Fibroblast of mammary gland (primary cell): ENCODE measurements around the gene COL24A1.

Source experiments
- DNase-seq: peaks from one replicate; pipeline ENCODE4 v3.0.0-alpha.2; 2010; ENCODE audit warnings: low read depth
- H3K4me3 ChIP-seq: 2 replicates; pipeline ENCODE4 v1.5.1; 2011; ENCODE audit warnings: low read depth, mild to moderate bottlenecking, low read length, moderate library complexity; ENCODE audit not compliant: control insufficient read depth
- CTCF ChIP-seq: conservative IDR thresholded peaks from 2 replicates; pipeline ENCODE4 v1.5.1; 2011; ENCODE audit warnings: low read depth, low read length, inconsistent platforms; ENCODE audit not compliant: control insufficient read depth, insufficient read depth

The COL24A1 gene

DNA sequence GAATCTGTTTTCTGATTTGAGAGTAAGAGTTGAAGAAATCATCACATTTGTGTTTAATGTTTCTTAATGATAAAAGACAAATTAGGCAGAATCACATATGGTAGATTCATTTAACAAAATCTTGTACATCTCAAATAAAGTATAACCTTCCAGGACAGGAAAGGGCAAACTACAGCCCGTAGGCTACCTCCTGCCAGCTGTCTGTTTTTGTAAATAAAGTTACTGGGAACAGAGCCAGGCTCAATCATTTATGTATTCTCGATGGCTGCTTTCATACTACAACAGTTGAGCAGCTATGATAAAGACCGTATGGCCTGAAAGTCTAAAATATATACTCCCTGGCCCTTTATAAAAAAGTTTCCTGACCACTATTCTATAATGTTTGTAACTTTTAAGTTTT lies 204.1 kb downstream of the COL24A1 start:
- no peak overlapping the region for H3K4me3 ChIP-seq
- DNase-seq: no peak
- TF ChIP-seq CTCF: no peak

DNA sequence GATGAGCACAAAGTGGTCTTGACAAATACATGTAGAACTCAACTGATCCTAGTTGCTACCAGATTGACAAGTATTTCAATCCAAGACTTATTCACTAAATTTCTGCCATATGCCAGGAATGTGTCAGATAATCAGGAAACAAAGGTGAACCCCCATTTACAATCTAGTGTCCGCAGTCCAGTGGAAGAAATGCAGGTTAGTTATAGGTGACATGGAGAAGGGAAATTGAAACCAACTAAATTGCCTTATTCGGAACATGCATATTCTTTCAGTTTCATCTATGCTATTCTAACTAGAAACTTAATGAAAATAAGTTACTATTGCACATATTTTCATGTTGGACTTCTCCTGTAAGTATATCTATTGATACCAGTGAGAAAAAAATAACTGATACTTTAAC lies 209.4 kb downstream of the COL24A1 start:
- no peak for TF ChIP-seq CTCF
- H3K4me3 ChIP-seq: no peak overlapping the region
- DNase-seq: no peak

DNA sequence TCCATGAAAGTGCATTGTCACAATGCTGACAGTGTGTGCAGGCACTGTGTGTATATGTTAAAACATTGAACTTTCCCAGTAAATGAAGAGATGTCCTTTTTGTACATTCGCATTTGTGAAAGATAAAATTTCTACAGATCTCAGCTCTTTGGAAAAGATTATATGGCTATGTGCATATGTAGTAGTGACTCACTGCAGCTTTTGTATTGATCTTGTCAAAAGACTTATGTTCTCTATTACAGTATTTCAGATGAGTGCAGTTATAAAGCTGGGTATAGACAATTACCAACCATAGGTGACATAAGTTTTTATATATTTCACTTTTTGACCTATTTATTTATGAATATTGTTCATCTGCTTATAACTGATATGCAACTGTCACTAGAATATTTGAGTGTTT lies 212.6 kb downstream of the COL24A1 start:
- TF ChIP-seq CTCF: no peak
- H3K4me3 ChIP-seq: no peak overlapping the region
- no peak for DNase-seq

- no peak overlapping the region for H3K4me3 ChIP-seq
- TF ChIP-seq CTCF: no peak
- no peak for DNase-seq
These were observed 213.0 kb downstream of the COL24A1 start for GRCh38 chr1:85943526-85943925.

- DNase-seq: no peak
- no peak for TF ChIP-seq CTCF
- no peak overlapping the region for H3K4me3 ChIP-seq
These were observed 215.8 kb downstream of the COL24A1 start for GRCh38 chr1:85940656-85941306.

DNA sequence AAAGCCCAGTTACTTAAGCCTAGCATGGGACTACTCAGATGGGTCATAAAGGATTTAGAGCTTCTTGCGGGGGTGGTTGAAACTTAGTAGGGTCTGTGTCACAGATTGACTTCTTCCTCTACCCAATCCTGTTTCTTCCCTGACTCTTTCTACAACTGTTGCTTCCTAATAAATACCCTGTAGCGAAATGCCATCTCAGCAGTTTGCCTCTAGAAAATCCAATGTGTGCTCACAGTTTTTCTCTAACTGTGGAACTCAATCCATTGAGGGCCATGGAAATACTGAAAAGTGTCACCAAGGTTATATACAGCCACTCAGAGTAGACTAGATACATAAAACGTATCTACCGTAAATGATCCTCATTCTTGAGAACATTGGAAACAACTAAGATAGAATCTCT lies 217.7 kb downstream of the COL24A1 start:
- TF ChIP-seq CTCF: no peak
- no peak for DNase-seq
- no peak overlapping the region for H3K4me3 ChIP-seq

DNA sequence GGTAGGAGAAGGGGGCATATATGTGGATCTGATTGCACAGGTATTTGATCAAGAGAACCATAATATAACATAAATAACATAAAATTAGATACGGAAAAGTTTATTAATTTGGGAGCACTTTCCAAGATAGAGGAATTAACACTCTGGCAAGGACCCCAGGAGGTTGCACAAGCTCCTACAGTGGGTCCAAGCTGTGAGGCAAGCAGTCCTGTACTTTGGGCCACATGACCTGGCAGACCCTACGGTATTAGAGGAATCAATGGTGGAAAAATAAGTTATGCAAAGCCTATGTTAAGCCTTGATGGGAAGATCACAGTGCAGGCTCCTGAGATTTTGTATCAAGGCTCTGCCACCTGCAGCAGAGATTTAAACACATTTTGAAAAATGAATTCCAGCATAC lies 220.1 kb downstream of the COL24A1 start:
- TF ChIP-seq CTCF: no peak
- H3K4me3 ChIP-seq: no peak overlapping the region
- no peak for DNase-seq
